Mononuclear cell (primary cell): ENCODE results near the gene PNP. TPM values are rescaled to one million over a fixed set of nuclear protein-coding genes. Genes with fewer than 3 reads are reported as not detected.

Source experiments
- total RNA-seq: library from RNA; depleted of rRNA; stranded (reverse); fragments of >200 nt; gene quantifications from one replicate; pipeline ENCODE4 v1.2.3, GENCODE V29; 2012

PNP gene
- total RNA-seq, 1 donor, result 144 TPM

Other genes with a start within 250 kb of the PNP start
- gene OR11H6, start 245.7 kb upstream of the PNP start, total RNA-seq, result not detected
- not detected for gene OR11H7, start 240.4 kb upstream of the PNP start, total RNA-seq
- gene OR11H4, start 230.1 kb upstream of the PNP start, total RNA-seq, result not detected
- 7.0 TPM for gene TTC5, start 163.5 kb upstream of the PNP start, total RNA-seq
- 39.7 TPM for gene CCNB1IP1, start 136.1 kb upstream of the PNP start, total RNA-seq
- gene PARP2, start 125.8 kb upstream of the PNP start, total RNA-seq, result 6.0 TPM
- gene TEP1, start 55.9 kb upstream of the PNP start, total RNA-seq, result 17.3 TPM
- 0.10 TPM for gene KLHL33, start 33.2 kb upstream of the PNP start, total RNA-seq
- 22.4 TPM for gene OSGEP, start 14.6 kb upstream of the PNP start, total RNA-seq
- gene APEX1, start 14.2 kb upstream of the PNP start, total RNA-seq, result 42.5 TPM
- 50.7 TPM for gene PIP4P1, start 8.0 kb upstream of the PNP start, total RNA-seq
- not detected for gene RNASE10, start 36.1 kb downstream of the PNP start, total RNA-seq
- not detected for gene RNASE9, start 91.6 kb downstream of the PNP start, total RNA-seq
- gene RNASE11, start 118.6 kb downstream of the PNP start, total RNA-seq, result not detected
- gene RNASE12, start 122.0 kb downstream of the PNP start, total RNA-seq, result not detected
- not detected for gene OR6S1, start 172.3 kb downstream of the PNP start, total RNA-seq
- 5.7 TPM for gene RNASE4, start 215.2 kb downstream of the PNP start, total RNA-seq
- gene ANG, start 219.4 kb downstream of the PNP start, total RNA-seq, result 1.3 TPM